T-helper 2 cell (primary cell): ENCODE results near the gene E2F7.

Source experiments
- DNase-seq, 5 experiments: peaks; one replicate each; pipeline versions ENCODE4 v3.0.0 to v3.0.0-alpha.2; 2012 to 2022

Gene E2F7

DNA sequence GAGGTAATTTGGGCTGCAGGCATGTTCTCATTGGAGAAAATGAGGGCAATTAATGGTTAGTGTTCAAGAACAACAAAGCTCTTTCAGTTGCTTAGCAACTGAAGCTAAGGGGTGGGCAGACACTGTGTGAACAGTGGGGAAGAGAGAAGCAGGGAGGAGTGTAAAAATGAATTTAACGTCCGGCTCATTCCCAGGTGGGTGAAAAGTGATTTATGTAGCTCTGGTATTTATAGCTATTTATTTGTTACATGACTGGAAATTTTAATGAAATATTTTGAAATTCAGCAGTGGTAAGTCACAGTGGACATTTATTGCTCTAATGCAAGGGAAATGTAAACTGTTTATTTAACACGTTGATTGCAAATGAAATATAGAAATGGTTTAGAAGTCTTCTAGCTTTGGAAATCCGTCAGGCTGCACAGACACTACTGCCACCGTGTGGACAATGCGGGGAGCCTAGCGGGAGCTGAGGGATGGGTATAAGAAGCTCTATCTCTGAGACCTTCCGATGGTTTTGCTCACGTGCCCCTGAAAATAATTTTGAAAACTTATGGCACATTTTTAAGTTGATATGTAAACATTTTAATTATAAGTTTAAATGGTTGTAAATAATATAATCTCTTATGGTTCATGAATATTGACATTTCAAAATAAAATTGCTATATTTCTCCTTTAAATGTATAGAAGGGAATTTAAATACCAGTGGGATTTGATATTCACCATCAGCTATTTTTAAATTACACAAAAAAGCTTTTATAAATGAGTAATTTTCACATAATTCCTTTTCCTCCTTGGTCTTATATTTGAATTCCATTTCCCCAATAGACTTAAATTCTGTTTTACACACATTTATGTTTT is 54.4 kb downstream of the E2F7 start:
- DNase-seq: peak in 3 of 5 experiments; percentile 32 to 64 (median 59)

DNA sequence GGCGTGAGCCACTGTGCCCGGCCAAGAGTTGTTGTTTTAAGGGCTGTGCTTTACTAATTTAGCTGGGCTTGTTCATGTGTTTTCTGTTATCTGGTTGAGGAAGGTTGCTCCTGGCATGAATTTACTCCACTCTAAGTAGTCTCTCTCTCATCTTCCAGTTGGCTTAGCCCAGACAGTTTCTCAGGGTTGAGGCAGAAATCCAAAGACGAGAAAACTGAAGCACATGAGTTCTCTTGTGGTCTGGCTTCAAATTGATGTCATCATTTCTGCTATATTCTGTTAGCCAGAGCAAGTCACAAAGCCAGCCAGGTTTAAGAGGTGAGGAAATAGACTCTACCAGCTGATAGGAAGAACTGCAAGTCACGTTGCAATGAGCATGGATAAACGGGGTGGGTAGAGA is 57.9 kb downstream of the E2F7 start:
- no peak for DNase-seq

DNA sequence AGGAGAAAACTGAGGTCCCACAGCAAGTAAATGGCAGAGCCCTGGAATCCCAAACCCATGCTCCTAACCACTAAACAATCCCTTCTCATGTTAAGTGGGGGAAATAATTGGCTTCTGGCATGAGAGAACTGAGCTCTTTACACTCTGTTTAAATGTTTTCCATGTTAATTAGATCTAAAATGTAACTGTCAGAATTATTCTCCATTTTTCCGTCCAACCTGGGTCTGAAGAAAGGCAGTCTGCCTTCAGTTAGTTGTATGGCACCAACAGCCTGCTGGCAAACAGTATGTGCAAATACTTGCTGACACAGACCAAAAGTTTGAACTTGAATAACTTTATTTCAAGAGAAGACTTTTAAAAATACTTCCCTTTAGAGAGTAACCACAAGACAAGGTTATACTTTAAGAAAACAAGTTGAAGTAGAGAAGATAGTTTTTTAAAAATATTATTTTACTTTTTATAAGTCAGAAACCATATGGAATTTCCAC is 59.7 kb downstream of the E2F7 start:
- no peak for DNase-seq

DNA sequence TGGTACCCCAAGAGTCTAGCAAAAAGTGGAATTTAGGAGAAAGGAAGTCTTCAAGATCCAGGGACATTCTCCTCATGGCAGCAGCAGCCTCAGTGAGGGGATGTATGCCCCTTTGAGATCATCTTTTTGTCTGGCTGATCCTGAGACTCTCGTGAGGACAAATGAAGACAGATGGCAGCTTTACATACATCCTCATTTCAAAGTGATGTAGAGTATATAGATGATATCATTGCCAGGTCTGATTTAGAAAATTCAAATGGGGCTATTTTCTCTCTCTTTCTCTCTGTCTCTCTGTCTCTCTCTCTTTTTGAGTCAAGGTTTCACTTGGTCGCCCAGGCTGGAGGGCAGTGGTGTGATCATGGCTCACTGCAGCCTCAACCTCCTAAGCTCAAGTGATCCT is 61.5 kb downstream of the E2F7 start:
- no peak for DNase-seq

DNA sequence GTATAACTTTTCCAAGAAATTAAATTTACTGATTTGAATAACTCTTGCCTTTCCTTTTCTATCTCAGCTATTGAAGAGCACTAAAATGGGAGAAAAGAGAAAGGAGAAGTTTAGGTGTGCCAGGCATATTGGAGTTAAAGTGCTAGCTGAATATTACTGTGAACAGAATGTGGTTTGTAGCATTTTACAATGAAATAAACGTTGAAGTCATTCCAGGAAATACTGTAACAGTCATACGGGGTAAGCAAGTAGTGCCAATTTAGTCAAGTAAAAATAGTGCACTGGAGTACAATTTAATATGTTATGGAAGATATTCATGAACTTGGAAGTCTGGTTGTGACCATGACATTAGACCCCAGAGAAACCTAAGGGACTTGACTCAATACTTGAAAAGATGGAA is 62.1 kb downstream of the E2F7 start:
- peak in 1 of 5 experiments; percentile 45 for DNase-seq

DNA sequence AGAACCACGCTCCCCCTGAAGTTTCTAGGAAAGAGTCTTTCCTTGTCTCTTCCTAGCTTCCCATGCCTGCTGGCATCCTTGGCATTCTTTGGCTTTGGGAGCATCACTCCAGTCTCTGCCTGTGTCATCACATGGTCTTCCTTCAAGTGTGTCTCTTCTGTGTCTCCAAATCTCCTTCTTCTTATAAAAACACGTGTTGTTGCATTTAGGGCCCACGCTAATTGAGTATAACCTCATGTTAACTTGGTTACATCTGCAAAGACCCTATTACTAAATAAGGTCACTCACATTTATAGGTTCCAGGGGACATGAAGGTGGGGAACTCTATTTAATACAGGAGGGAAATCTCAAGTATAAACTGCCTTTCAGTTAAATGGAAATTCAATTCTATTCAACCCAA is 63.0 kb downstream of the E2F7 start:
- DNase-seq: no peak

DNA sequence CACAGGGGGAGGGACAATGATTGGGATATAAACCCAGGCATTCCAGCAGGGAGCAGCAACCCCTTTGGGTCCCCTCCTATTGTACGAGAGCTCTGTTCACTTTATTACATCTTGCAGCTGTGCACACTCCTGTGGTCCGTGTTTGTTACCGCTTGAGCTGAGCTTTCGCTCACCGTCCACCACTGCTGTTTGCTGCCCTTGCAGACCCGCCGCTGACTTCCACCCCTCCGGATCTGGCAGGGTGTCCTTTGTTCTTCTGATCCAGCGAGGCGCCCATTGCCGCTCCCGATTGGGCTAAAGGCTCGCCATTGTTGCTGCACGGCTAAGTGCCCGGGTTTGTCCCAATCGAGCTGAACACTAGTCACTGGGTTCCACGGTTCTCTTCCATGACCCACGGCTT is 64.1 kb downstream of the E2F7 start:
- no peak for DNase-seq

DNA sequence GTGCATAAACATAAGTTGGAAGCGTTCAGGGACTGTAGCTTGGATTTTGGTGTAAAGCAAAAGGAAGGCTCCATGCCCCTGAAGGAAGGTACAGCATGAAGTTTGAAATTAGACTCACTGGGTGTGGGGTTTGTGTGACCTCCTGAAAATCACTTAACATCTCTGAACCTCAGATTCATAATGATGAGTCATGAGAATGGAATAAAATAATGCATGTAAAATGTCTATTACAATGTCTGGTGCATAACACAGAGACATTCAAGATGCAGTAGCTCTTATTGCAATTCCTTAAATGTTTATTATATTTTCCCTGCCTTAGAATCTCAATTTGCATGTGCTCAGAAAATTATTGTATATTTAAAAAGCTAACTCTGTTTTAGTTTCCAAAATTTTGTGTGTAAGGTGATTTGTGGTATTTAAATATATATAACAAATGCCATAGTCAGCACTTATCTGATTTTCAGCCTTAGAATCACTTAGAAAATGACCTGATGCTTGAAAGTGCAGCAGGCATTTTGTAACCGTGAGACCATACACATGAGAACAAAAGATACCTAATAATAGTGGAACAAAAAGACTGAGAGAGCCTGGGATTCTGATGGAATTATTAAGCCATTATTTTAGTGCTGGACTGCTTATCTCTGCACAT is 66.3 kb downstream of the E2F7 start:
- DNase-seq: no peak

DNA sequence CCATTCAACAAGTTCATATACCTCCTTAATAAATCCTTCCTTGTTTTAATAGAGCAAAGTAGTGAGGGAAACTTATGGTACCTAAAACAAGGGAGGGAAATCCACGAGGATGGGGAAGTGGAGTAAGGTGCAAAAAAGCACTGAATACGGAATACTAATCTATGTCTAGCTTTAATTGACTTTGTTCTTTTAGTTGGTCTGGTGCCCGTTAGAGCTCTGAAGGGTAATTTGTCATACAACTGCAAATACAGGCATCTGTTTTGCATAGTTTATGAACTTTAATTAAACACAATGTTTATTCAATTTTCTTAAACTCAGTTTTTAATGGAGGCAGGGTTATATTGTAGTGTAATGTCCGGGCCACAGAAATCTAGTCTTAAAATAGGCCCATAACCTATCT is 67.0 kb downstream of the E2F7 start:
- DNase-seq: no peak

DNA sequence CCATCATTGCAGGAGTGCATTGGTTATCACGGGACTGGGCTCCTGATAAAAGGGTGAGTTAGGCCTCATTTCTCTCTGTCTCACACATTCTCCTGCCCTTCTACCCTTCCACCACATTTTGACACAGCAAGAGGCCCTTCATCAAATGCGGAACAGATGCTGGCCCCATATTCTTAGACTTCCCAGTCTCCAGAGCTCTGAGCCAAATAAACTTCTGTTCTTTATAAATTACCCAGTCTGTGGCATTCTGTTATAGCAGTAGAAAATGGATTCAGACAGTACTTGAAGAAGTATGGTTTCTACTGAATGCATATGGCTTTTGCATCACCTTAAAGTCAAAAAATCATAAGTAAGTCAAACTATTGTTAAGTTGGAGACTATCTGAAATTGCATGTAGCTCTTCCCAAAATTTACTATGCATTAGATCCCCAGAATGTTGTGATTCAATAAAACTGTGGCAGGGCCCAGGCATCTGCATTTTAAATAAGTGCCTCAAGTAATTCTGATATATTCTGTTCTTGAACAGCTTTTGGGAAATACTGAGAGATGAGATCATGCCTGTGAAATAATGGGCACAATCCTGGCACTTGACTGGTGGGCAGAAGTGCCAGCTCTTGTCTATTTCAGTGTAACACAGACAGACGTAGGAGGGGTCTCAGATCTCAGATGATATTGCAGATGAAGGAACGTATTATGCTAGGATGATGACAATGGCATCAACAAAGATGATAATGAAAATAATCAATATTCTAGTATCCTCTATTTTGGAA is 68.2 kb downstream of the E2F7 start:
- DNase-seq: no peak

DNA sequence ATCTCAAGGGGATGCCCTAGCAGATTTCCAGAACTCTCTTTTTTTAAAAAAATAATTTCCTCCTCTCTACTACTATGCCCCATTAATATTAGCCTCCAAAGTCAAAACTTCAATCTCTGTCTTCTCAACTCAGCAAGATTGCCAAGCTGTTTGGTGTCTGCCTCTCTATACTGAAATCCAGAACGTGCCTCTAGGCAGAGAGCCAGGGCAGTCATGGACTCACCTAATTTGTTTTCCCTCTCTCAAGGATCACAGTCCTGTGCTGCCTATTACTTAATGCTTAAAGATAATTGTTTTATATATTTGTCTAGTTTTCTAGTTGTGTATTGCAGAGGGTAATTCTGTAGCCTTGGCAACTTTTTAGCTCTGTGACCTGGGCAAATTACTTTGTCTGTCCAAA is 74.7 kb downstream of the E2F7 start:
- DNase-seq: no peak

DNA sequence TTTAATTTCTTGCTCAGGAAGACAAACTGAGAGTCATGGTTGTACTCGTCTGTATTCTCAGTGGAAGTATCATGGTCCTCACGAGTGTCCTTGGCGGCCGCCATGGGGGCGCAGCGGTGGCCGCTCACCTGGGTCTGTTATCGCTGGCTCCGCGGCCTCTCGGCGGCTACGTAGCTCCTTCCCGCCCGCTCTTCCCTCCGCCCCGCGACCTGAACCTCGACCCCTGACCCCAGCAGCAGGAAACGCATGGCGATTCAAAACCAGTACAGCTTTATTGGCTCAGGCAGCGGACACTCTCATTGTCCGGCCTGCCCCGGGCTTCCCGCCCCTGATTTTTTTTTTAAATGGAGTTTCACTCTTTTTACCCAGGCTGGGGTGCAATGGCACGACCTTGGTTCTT is 80.8 kb downstream of the E2F7 start:
- no peak for DNase-seq

DNA sequence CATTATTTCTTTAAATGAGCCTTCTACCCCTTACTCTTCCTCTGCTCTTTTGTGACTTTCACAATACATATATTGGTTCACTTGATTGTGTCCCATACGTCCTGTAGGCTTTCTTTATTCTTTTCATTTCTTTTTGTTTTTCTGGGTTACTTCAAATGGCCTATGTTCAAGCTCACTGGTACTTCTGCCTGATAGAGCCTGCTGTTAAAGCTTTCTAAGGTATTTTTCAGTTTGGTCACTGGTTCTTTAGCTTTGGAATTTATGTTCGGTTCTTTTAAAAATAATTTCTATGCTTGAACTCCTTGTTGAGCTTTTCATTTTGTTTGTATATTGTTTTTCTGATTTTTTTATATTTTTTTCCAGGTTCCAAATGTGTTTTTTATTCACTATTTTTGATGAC is 81.9 kb downstream of the E2F7 start:
- DNase-seq: no peak

DNA sequence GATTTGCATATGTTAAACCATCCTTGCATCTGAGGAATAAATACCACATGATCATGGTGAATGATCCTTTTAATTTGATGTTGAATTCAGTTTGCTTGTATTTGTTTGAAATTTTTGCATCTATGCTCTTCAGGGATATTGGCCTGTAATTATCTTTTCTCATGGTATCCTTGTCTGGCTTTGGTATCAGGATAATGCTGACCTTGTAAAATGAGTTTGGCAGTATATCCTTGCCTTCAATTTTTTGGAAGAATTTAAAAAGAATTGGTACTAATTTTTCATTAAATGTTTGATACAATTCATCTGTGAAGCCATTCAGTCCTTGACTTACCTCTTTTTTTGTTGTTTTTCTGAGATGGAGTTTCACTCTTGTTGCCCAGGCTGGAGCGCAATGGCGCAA is 85.2 kb downstream of the E2F7 start:
- DNase-seq: no peak

DNA sequence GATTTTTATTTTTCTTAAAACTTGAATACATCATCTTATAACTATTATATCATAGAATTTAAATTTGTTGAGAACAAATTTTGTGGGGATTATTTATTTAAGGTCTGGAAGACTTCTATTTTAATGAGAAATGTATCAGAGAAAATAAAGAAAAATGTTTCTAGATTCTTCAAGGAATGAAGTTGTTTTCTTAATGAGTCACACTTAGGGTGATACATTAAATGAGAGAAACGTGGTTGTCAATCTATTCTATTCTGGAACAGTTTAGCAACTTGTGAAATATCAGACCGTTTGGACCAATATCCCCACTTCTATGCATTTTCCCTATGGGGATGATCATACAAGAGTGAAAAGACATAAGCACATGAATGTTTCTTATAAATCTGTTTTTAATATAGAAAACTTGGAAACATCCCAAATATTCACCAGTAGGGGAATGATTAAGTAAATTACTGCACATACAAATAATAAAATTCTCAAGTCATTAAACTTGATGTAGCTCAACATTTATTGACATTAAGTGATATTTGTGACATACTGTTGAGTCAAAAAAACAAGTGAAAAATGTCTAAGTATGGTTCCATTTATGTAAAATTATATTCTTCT is 88.5 kb downstream of the E2F7 start:
- no peak for DNase-seq
